Activated CD8-positive, alpha-beta memory T cell treated with anti-CD3 and anti-CD28 coated beads, Interleukin-2, amount 50 U/mL, for 1 hour (primary cell): ENCODE results near the gene HIPK3.

Experiments
- DNase-seq: peaks from one replicate; pipeline ENCODE4 v3.0.0-alpha.2; 2020; ENCODE audit errors: extremely low read depth

The HIPK3 gene

GRCh38 chr11:33390944-33391892, 134.0 kb downstream of the HIPK3 start:
- no peak for DNase-seq

- no peak for DNase-seq
These were observed 134.7 kb downstream of the HIPK3 start for GRCh38 chr11:33391893-33392251.

DNA sequence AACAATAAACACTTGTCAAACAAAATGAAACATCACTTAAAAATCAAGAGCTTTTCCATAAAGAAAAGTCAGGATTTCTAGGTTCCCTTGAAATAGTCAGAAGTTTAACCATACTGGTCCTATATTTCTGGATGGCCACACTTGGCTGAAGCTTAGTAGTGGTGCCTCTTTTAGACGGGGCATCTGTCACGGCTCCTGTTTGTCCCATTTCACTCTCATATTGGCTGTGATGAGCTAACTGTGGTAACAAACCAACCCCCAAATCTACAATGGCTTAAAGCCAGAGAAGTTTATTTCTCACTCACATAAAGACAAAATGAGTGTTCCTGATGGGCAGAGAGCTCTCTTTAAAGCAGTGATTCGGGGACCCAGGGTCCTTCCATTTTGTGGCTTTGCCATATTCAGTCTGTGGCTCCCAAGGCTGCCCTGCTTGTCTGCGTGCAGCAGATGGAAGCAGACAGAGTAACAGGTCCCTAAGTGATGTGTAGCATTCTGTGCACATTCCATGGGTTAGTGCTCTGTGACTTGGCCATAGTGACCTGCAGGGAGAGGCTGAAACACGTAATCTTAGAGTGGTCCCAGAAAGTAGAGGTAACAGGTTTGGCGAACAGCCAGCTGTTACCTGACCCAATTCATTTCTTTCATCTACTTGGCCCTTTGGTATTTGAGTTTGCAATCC, 137.4 kb downstream of the HIPK3 start:
- DNase-seq = no peak

- DNase-seq = no peak
These were observed 139.2 kb downstream of the HIPK3 start for GRCh38 chr11:33396361-33396760.

DNA sequence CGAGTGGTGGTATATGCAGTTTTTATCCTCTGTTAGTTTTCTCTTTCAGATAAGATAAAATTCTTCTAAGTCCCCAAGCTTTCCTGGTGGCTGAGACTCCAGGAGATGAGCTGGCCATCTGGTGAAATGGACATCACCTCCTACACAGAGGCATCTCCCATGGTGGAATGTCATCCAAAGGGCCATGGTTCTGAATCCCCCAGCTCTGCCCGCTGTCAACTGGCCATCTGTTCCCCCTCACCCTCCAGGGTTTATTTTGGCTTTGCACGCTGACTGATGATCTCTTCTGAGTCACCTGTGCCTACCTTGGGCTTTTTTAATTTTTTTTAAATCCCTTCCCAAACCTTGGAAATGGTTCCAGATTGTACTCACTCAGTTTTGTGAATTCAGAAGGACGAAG, 142.2 kb downstream of the HIPK3 start:
- DNase-seq = no peak

GRCh38 chr11:33402066-33402465, 144.9 kb downstream of the HIPK3 start:
- DNase-seq = no peak

- no peak for DNase-seq
These were observed 146.2 kb downstream of the HIPK3 start for GRCh38 chr11:33403344-33403743.

DNA sequence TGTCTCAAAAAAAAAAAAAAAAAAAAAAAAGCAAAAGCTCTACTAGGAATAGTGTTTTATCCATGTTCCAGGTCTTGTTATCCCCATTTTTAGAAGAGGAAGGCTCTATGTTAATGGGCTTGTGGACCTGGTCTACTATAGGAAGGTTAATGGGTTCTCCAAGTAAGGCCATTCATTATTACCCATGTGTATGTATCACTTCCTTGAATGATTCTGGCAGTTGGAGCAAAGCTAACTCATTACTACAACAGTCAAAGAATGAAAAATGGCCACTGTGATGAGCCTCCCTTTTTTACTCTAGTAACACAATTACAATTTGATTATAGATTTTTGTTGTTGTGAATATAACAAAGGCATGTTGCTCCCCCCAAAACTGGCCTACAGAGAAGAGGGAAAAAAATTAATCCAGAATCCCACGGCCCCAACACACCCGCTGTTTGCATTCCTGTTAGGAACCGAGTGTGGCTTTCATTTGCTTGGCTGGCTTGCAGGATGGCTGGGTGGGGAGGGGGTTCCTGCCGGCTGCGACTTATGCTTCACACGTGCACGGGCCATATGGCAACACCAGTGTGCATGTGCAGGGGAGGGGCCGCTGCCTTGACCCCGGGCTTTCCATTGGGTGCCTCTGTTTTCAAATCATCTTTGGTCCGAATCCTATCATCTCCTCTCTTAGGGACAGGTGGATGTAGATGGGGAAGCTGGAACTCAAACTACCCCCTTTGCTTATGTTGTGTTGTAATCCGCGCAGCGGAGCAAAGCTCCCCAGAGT, 148.8 kb downstream of the HIPK3 start:
- no peak for DNase-seq
